Measurements from ENCODE around the gene CLMN.

The CLMN gene

DNA sequence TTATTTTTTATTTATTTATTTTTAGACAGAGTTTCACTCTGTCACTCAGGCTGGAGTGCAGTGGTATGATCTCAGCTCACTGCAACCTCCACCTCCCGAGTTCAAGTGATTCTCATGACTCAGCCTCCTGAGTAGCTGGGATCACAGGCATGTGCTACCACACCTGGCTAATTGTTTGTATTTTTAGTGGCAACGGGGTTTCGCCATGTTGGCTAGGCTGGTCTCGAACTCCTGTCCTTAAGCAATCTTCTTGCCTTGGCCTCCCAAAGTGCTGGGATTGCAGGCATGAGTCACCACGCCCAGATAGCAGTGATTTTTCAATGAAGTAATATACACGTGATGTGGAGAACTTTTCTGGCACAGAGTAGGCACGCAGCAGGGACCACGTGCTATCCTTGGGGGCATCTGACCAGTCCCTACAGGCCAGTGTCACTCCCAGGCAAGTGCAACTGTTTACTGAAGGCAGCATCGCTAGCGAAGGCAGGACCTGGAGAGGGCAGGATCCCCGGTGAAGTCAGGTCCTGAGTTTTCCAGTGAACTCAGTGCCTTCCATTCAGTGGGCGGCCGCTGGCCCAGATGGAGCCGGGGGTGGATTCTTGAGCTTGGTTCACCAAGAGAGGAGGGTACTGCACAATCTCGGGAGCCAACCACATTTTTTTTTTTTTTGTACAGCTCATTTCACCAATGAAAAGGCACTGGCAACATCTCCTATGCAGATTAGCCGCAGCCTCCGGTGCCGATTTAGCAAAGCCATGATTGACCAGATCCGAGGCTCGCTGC lies 11.1 kb upstream of the CLMN start:
- H3K4me3 ChIP-seq (ENCODE audit: extremely low read depth, insufficient read depth, low read length, poor library complexity, severe bottlenecking) = no peak overlapping the region
- 84 to 92% methylated on average over 17 to 20 of the region's 20 CpGs for WGBS, 2 experiments (ENCODE audit: insufficient coverage in 2 of 2)
- no peaks in the 10 kb centered on the region for H3K36me3 ChIP-seq (ENCODE audit: control insufficient read depth, insufficient read depth, low read length)
- no peaks in the 10 kb centered on the region for H3K9me3 ChIP-seq (ENCODE audit: control insufficient read depth, low read length)
- no peak overlapping the region for H3K27ac ChIP-seq (ENCODE audit: low read depth, low read length, severe bottlenecking)
- no peaks in the 10 kb centered on the region for H3K4me1 ChIP-seq (ENCODE audit: control insufficient read depth, insufficient read depth, low read length, poor library complexity, severe bottlenecking)

DNA sequence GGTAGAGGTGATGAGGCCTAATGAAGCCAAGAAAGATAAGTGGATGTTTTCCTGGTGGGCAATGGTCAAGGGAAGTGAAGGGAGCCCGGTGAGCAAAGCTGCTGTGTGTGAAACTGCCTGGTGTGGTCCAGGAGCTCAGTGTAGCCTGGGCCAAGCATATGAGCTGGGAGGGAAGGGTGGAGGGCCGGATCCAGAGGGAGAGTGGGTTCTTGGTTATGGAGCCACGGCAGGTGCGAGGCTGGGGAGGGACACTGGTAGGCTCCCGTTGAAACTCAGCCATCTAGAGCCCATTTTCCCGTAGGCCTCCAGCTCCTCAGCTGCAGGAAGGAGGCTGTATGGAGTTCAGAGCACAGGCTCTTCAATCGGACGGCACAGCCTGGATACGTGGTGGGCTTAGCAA lies 10.2 kb upstream of the CLMN start:
- no peaks in the 10 kb centered on the region for H3K36me3 ChIP-seq (ENCODE audit: control insufficient read depth, insufficient read depth, low read length)
- no peaks in the 10 kb centered on the region for H3K4me1 ChIP-seq (ENCODE audit: control insufficient read depth, insufficient read depth, low read length, poor library complexity, severe bottlenecking)
- H3K9me3 ChIP-seq (ENCODE audit: control insufficient read depth, low read length) = no peaks in the 10 kb centered on the region
- no peak overlapping the region for H3K4me3 ChIP-seq (ENCODE audit: extremely low read depth, insufficient read depth, low read length, poor library complexity, severe bottlenecking)
- 90 to 96% methylated on average over 9 of the region's 9 CpGs for WGBS, 2 experiments (ENCODE audit: insufficient coverage in 2 of 2)
- no peak overlapping the region for H3K27ac ChIP-seq (ENCODE audit: low read depth, low read length, severe bottlenecking)

DNA sequence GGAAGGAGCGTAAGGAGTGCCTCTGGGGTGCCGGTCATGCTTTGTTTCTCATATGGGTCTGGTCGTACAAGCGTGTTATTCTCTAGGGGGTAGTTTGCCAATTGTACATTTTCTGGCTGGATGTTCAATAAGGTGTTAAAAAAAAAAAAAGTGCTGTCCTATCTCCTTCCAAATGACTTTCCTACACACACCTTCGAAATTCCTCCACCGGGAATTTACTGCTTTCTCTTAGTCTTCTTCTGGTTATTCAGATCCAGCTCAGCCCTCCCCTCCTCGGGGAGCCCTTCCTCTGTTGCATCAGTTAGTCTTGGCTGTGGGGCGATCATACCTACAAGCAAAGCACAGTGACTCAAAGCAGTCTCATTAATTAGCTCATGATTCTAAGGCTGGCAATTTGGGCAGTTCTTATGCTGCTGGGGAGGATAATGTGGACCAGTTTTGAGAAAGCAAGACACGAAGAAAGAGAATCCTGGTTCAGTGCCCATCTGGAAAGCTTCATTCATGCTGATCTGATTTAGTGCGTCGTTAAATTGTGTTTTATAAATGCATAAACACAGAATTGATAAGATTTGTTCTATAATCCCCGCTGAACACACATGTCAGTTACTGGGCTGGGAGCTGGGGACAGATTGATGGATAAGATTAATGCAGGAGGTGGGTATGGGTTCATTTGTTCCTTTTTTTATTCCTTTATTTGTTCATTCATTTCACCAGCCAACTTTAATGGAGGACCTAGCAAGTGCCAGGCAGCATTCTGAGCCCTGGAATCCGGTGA lies 9.2 kb upstream of the CLMN start:
- no peaks in the 10 kb centered on the region for H3K36me3 ChIP-seq (ENCODE audit: control insufficient read depth, insufficient read depth, low read length)
- no peaks in the 10 kb centered on the region for H3K9me3 ChIP-seq (ENCODE audit: control insufficient read depth, low read length)
- no peak overlapping the region for H3K27ac ChIP-seq (ENCODE audit: low read depth, low read length, severe bottlenecking)
- WGBS, 2 experiments (ENCODE audit: insufficient coverage in 2 of 2) = 76 to 93% methylated on average over 6 to 8 of the region's 13 CpGs
- H3K4me3 ChIP-seq (ENCODE audit: extremely low read depth, insufficient read depth, low read length, poor library complexity, severe bottlenecking) = no peak overlapping the region
- H3K4me1 ChIP-seq (ENCODE audit: control insufficient read depth, insufficient read depth, low read length, poor library complexity, severe bottlenecking) = no peaks in the 10 kb centered on the region

DNA sequence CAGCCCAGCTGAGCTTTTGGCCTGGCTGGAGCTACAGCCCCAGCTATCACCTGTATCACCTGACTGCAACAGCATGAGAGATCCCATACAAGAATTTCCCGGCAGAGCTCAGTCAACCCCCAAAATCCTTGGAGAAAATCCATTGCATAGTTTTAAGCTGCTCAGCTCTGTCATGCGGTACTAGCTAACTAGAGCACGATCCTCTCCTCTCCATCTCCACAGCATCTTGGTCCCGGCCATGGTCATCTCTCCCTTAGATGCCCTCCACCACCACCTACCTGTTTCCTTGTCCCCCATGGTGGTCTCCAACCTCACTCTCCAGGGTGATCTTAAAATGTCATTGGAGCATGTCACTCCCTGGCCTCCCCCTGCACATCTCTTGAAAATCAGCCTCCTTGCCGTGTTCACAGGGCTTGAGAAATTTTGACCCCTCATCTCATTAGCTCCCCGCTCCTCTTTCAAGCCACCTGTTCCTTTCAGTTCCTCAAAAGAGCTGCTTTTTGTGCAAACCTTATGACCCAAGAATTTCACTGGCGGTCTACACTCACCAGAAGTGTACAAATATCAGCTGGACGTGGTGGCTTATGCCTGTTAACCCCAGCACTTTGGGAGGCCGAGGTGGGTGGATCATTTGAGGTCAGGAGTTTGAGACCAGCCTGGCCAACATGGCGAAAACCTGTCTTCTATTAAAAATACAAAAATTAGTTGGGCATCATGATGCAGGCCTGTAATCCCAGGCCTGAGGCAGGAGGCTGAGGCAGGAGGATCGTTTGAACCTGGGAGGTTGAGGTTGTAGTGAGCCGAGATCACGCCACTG lies 8.1 kb upstream of the CLMN start:
- WGBS, 2 experiments (ENCODE audit: insufficient coverage in 2 of 2) = 84 to 93% methylated on average over 10 to 12 of the region's 13 CpGs
- H3K36me3 ChIP-seq (ENCODE audit: control insufficient read depth, insufficient read depth, low read length) = no peaks in the 10 kb centered on the region
- no peak overlapping the region for H3K4me3 ChIP-seq (ENCODE audit: extremely low read depth, insufficient read depth, low read length, poor library complexity, severe bottlenecking)
- no peaks in the 10 kb centered on the region for H3K9me3 ChIP-seq (ENCODE audit: control insufficient read depth, low read length)
- H3K27ac ChIP-seq (ENCODE audit: low read depth, low read length, severe bottlenecking) = no peak overlapping the region
- no peaks in the 10 kb centered on the region for H3K4me1 ChIP-seq (ENCODE audit: control insufficient read depth, insufficient read depth, low read length, poor library complexity, severe bottlenecking)

DNA sequence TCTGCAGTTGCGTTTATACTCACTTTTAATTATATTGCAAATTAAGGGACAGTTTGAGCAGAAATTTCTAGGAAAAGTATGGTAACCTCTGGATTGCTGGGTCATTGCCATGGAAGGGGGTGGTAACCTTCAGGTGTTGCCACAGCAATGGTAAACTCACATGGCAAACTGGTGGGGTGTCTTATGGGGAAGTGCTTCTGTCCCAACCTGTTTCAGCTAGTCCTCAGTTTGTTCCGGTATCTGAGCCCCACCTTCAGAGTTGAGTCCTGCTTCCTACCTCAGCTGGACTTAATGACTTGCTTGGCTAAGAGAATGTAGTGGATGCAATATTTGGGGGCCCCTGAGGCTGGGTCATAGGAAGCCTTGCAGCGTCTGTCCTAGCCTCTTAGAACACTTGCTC lies 7.3 kb upstream of the CLMN start:
- WGBS, 2 experiments (ENCODE audit: insufficient coverage in 2 of 2) = 83 to 100% methylated on average over 1 to 2 of the region's 3 CpGs
- H3K4me1 ChIP-seq (ENCODE audit: control insufficient read depth, insufficient read depth, low read length, poor library complexity, severe bottlenecking) = no peaks in the 10 kb centered on the region
- no peak overlapping the region for H3K27ac ChIP-seq (ENCODE audit: low read depth, low read length, severe bottlenecking)
- no peaks in the 10 kb centered on the region for H3K36me3 ChIP-seq (ENCODE audit: control insufficient read depth, insufficient read depth, low read length)
- no peak overlapping the region for H3K4me3 ChIP-seq (ENCODE audit: extremely low read depth, insufficient read depth, low read length, poor library complexity, severe bottlenecking)
- no peaks in the 10 kb centered on the region for H3K9me3 ChIP-seq (ENCODE audit: control insufficient read depth, low read length)

DNA sequence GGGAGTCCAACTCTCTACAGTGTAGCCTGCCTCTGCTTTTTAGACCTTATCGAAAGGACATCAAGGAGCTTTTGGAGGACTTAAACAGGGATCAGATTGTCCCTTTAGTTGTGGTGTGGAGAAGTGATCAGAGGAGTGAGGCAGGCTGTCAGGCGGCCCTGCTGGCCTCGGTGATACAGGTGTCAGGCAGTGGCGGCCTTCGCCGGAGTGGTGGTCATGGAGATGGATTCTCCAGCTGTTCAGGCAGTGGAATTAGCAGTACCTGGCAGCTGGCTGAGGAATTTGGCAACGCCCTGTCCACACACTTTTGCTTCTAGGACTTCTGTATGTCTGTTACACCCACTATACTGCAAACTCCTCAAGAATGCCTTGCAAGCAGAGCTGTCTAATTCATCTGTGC lies 4.2 kb upstream of the CLMN start:
- WGBS, 2 experiments (ENCODE audit: insufficient coverage in 2 of 2) = 95 to 100% methylated on average over 7 of the region's 7 CpGs
- Histone ChIP-seq H3K4me1 (ENCODE audit: control insufficient read depth, insufficient read depth, low read length, poor library complexity, severe bottlenecking) (peaks cover under 1% of the 10 kb centered on the region), H3K4me3 (ENCODE audit: extremely low read depth, insufficient read depth, low read length, poor library complexity, severe bottlenecking) (no peak overlapping the region), H3K36me3 (ENCODE audit: control insufficient read depth, insufficient read depth, low read length) (no peaks in the 10 kb centered on the region), H3K27ac (ENCODE audit: low read depth, low read length, severe bottlenecking) (no peak overlapping the region), H3K9me3 (ENCODE audit: control insufficient read depth, low read length) (no peaks in the 10 kb centered on the region)

DNA sequence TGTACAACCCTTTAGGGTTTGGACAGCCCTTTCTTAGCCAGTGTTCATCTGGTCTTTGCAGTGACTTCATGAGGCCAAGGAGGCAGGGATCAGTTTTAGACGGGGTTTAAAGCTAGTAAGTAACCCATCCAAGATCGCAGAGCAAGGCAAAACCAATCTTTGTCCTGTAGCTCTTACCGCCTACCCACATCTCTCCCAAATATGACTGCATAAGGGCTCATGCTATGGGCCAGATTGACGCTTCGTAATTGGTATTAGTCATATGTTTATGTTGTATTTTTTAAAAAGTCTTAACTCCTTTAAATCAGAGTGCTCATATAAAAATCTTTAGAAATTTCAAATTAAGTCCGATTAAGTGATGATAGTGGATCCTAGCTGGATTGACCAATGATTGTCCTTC lies 3.7 kb upstream of the CLMN start:
- H3K27ac ChIP-seq (ENCODE audit: low read depth, low read length, severe bottlenecking) = no peak overlapping the region
- H3K36me3 ChIP-seq (ENCODE audit: control insufficient read depth, insufficient read depth, low read length) = no peaks in the 10 kb centered on the region
- peaks cover 3% of the 10 kb centered on the region for H3K4me1 ChIP-seq (ENCODE audit: control insufficient read depth, insufficient read depth, low read length, poor library complexity, severe bottlenecking)
- no peaks in the 10 kb centered on the region for H3K9me3 ChIP-seq (ENCODE audit: control insufficient read depth, low read length)
- WGBS, 2 experiments (ENCODE audit: insufficient coverage in 2 of 2) = 91 to 92% methylated on average over 2 to 3 of the region's 6 CpGs
- H3K4me3 ChIP-seq (ENCODE audit: extremely low read depth, insufficient read depth, low read length, poor library complexity, severe bottlenecking) = no peak overlapping the region

DNA sequence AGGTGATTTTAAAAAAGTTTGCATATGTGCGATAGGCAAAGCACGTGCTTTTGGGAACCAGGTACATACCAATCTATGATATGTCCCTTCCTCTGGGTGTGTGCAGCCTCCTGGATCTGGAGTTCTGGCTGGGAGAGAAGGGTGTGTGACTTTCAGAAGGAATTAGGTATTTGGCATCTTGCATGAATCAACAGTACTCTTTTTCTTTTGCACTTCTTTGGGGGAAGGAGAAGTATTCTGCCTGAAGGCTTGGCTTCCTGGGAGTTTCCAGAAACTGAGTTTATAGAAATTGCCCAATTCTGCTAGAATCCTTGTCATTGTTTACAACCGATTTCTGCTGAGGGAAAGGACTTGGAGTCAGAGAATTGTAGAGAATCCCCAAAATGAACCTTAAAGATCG lies 2.9 kb upstream of the CLMN start:
- WGBS, 2 experiments (ENCODE audit: insufficient coverage in 2 of 2) = 94 to 100% methylated on average over 2 to 3 of the region's 4 CpGs
- H3K9me3 ChIP-seq (ENCODE audit: control insufficient read depth, low read length) = no peaks in the 10 kb centered on the region

DNA sequence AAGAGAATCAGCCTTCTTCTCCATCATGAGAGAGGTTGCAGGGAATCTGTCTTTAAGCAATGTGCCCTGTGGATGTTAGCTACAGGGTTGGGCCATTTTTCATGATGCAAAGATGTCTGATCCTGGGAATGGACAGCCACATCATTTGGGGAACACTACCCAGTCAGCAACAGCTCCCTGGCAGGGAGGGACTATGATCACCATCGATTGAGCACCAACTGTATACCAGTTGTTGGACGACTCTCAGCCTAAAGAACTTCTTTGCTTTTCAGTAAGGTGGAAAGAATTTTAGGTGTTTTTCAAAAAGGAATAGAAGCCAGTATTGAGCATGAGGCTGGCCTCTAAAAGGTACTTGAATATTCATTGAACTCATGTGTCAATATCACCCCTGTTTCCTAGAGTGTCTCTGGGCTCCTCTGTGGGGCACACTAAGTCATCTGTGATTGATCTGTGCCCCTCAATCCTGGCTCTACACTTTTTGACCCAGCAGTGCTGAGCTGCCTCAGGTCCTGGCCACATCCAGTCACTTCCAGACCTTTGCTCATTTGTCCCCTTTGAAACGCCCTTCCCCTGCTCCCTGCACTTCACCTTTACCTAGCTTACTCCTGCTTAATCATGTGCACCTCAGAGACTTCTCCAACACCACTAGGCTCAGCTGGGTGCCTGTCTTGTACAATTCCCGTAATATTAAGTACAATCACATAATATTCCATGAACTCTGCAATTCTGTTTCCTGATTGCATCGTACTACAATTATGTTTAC lies 2.2 kb upstream of the CLMN start:
- 86 to 98% methylated on average over 4 to 5 of the region's 5 CpGs for WGBS, 2 experiments (ENCODE audit: insufficient coverage in 2 of 2)
- H3K9me3 ChIP-seq (ENCODE audit: control insufficient read depth, low read length) = no peaks in the 10 kb centered on the region
- H3K4me3 ChIP-seq (ENCODE audit: extremely low read depth, insufficient read depth, low read length, poor library complexity, severe bottlenecking) = no peak overlapping the region
- peaks cover 3% of the 10 kb centered on the region for H3K4me1 ChIP-seq (ENCODE audit: control insufficient read depth, insufficient read depth, low read length, poor library complexity, severe bottlenecking)
- H3K36me3 ChIP-seq (ENCODE audit: control insufficient read depth, insufficient read depth, low read length) = no peaks in the 10 kb centered on the region
- H3K27ac ChIP-seq (ENCODE audit: low read depth, low read length, severe bottlenecking) = no peak overlapping the region

More for the DNA sequence above, 2.9 kb upstream of the CLMN start:
- Histone ChIP-seq H3K27ac (ENCODE audit: low read depth, low read length, severe bottlenecking) (no peak overlapping the region), H3K36me3 (ENCODE audit: control insufficient read depth, insufficient read depth, low read length) (no peaks in the 10 kb centered on the region), H3K4me1 (ENCODE audit: control insufficient read depth, insufficient read depth, low read length, poor library complexity, severe bottlenecking) (peaks cover 3% of the 10 kb centered on the region), H3K4me3 (ENCODE audit: extremely low read depth, insufficient read depth, low read length, poor library complexity, severe bottlenecking) (no peak overlapping the region)

DNA sequence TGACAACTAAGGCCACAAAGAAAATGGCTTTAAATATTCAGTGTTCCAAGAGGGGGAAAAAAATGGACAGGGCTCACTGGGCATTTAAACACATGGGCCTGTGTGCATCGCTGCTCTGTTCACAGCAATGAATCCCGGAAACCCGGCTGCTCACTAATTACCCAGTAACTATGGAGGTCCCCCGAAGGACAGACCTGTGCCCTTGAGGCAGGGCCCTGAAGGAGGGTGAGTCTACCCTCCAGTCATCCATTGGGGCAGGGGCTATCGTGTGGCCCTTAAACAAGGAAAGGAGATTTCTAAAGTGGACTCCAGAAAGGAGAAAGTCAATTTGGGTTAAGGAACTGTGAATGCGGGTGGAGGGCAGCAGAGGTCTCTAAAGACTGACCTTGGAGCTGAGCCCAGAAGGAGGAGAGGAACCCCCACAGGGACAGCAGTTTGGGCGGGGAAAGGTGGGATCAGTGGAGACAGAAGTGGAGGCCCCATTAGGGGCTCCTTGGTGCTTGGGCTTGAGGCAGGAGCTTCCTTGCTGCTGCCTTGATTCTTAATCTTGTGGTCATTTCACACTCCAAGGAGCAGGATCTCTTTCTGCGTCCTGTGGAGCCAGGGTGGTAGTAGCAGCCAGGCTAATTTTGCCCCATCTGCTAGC lies 1.4 kb upstream of the CLMN start:
- no peak overlapping the region for H3K4me3 ChIP-seq (ENCODE audit: extremely low read depth, insufficient read depth, low read length, poor library complexity, severe bottlenecking)
- WGBS, 2 experiments (ENCODE audit: insufficient coverage in 2 of 2) = 85 to 89% methylated on average over 7 of the region's 8 CpGs

More for the DNA sequence above, 1.4 kb upstream of the CLMN start:
- no peak overlapping the region for H3K27ac ChIP-seq (ENCODE audit: low read depth, low read length, severe bottlenecking)
- H3K36me3 ChIP-seq (ENCODE audit: control insufficient read depth, insufficient read depth, low read length) = no peaks in the 10 kb centered on the region
- peaks cover 3% of the 10 kb centered on the region for H3K4me1 ChIP-seq (ENCODE audit: control insufficient read depth, insufficient read depth, low read length, poor library complexity, severe bottlenecking)
- no peaks in the 10 kb centered on the region for H3K9me3 ChIP-seq (ENCODE audit: control insufficient read depth, low read length)
